Fibroblast of lung (primary cell): ENCODE data around the gene RASA2.

ENCODE experiments used
- EZH2 ChIP-seq: IDR thresholded peaks from 2 replicates; pipeline ENCODE4 v1.5.1; 2012; ENCODE audit warnings: low read length, control low read depth, mild to moderate bottlenecking; ENCODE audit errors: missing control alignments
- TF ChIP-seq, protein P1 (sequence below), 2 donors: IDR thresholded peaks in 1 of 2; conservative IDR thresholded peaks in 1 of 2; 1 replicate in 1 of 2; 2 replicates in 1 of 2; pipeline ENCODE4 v1.5.1; 2011 to 2012; ENCODE audit warnings: low read length in 2 of 2, control low read depth in 1 of 2, inconsistent platforms in 1 of 2, low read depth in 1 of 2, mild to moderate bottlenecking in 1 of 2

DNA sequence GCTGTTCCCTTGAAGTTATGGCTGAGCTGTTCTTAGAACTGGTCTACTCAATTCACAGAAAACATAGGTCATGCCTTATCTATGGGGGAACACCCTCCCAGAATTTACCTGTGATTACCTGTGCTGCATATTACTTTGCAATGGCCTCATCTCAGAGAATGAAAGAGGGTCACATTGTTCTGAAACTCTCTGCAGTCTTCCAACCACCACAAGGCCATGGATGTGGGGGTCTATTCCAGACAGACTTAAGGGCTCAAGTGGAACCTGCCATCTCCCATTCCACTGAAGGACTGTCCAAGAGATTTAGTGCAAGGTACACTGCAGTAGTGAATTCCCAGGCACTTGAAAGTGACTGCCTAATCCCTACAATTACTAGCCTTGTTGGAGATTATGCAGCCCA is 40.1 kb upstream of the RASA2 start:
- TF ChIP-seq, protein P1, sequence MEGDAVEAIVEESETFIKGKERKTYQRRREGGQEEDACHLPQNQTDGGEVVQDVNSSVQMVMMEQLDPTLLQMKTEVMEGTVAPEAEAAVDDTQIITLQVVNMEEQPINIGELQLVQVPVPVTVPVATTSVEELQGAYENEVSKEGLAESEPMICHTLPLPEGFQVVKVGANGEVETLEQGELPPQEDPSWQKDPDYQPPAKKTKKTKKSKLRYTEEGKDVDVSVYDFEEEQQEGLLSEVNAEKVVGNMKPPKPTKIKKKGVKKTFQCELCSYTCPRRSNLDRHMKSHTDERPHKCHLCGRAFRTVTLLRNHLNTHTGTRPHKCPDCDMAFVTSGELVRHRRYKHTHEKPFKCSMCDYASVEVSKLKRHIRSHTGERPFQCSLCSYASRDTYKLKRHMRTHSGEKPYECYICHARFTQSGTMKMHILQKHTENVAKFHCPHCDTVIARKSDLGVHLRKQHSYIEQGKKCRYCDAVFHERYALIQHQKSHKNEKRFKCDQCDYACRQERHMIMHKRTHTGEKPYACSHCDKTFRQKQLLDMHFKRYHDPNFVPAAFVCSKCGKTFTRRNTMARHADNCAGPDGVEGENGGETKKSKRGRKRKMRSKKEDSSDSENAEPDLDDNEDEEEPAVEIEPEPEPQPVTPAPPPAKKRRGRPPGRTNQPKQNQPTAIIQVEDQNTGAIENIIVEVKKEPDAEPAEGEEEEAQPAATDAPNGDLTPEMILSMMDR (conservative IDR thresholded peaks at IDR 0.05 in 1 of 2, IDR thresholded peaks at IDR 0.05 in 1 of 2; ENCODE audit: low read depth in 1 of 2, low read length in 2 of 2), result no peak
- no peak for TF ChIP-seq EZH2
